ACHN (cell line): ENCODE results near the gene SLC12A4.
"Not testable (repeated sequence)": the region's sequence is repeated elsewhere in the genome, so short reads cannot be mapped to it uniquely, and the experiment has no call there.

ENCODE experiments used
- DNase-seq: peaks from one replicate; pipeline ENCODE4 v3.0.0-alpha.2; 2015
- in situ Hi-C: cut with HindIII; loops from 2 replicates; pipeline ENCODE4 v1.10.0; 2017; ENCODE audit warnings: low sequenced_read_pairs, low pct_ligation_motif_present, low pct_unique_long_range_greater_than_20kb

SLC12A4 gene

DNA sequence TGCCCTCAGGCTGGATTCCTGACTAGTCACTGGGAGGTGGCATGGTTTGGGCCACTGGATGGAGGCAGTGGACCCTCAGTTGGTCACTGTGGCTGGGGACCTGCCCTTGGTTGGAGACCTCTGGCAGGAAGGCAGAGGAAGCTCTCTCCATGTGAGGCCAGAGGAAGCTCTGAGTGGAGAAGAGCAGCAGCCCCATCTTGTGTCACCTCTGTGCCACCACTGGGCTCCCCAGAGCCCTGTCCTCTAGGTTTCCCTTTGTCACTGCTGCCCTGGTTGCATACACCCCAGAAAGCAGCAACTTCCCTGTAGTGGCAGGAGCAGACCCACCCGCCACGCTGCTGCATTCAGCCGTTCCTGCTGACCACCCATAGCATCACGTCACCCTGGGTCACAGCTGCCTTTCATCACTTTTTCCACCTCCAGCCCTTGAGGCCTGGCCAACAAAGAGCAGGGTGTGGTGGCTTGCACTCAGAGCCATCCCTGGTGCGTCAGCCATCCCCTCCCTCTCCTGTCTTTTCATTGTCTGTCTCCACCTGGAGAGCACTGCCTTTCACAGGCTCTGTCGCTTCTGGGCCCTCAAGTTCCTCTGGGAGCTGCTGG lies 48.7 kb downstream of the SLC12A4 start:
- in situ Hi-C loops: no loop called here
- DNase-seq: no peak

DNA sequence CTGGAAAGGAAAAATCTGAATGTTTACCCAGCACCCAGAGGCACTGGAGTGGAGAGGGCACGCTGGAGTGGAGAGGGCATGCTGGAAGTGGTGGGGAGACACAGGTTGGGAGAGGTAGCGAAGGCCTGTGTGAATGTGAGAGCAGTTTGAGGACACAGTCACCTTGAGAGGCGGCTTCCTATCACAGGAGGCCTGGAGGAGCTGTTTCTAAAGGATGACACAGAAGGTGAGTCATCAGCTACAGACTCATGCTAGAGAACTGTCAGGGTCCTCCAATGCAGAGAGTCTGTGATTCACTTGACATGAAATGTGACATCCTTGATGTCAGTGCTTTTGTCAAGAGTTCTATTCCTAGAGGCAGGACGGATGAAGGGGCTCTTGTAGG lies 50.6 kb downstream of the SLC12A4 start:
- DNase-seq: peak; percentile 85
- in situ Hi-C loops: no loop called here

DNA sequence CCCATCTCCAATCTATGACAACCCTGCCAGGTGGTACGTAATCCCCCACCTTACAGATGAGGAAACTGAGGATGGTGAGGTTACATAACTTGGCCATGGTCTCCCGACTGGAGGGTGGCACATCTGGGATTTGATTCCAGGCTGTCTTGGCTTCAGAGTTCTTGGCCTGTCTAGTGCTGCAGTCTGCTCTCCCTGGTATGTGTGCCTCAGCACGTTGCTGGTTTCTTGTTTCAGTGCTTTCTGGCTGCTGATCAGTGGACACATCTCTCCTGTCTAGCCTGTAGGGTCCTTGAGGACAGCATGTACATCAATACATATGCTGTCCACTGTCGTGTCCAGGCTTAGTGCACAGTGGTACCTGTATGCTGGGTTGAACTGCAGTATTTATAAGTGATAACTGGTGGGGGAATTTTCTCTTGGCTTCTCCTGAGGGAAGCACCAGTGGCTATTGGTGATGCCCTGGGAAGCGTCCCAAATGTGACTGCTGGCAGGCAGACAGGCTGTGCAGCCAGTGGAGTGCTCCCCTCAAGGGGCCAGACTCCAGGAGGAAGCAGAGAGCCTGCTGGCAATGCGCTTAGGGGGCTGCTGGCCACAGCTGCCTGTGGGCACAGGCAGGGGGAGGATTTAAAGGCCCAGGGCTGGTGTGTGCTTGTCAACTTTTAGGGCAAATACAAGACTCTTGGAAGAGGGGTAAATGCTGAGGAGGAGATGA lies 51.1 kb downstream of the SLC12A4 start:
- no peak for DNase-seq
- in situ Hi-C loops: no loop called here

DNA sequence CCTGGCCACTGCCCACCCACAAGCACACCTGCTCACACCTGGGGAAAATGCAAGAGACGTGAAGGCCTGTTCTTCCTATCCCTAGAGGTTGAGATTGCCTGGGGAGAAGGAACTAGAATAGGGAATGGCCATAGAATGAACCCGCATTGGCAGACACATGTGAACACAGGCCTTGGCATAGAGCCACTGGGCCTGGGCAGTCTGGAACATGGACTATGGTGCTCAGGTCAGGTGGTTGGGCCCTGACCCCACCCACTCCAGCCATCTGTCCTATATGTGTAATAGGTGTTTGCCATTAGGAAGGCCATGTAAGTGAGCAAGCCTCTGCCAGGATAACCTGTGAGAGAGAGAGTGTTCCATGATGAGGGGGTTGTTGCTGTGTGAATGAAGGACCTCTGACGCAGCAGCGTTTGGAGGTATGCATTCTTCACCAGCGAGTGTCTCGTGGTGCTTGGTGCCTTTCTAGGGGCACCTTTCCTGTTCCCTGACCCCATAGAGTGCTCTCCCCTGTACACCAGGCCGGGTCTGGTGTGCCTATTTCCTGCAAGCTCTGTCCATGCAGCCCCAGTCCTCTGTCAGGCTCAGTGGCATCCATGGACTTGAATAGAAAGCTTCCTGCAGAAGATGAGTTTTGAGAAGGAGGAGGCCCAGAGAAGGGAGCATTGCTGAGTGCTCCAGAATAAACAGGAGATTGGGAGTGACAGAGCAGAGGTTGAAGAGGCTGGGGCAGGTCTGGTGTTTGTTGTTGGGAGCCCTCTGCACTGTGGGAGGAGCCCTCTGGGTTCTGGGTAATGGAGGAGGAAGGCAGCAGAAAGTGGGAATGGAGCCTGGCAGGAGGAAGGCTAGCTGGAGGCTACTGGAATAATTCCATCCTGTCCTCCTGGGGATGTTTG lies 52.4 kb downstream of the SLC12A4 start:
- no peak for DNase-seq
- in situ Hi-C loops: no loop called here

DNA sequence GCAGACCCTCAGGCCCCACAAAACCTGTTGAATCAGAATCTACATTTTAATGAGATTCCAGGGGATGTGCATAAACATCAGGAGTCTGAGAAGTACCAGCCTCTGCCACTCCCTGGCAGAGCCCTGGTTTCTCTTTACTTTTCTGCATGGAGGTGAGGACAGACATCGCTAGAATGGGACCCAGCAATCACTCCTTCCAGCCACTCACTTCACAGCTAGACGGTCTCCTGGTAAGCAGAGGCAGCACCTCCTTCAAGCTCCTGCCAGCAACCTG lies 53.0 kb downstream of the SLC12A4 start:
- in situ Hi-C loops, DNase-seq: not testable (repeated sequence)

DNA sequence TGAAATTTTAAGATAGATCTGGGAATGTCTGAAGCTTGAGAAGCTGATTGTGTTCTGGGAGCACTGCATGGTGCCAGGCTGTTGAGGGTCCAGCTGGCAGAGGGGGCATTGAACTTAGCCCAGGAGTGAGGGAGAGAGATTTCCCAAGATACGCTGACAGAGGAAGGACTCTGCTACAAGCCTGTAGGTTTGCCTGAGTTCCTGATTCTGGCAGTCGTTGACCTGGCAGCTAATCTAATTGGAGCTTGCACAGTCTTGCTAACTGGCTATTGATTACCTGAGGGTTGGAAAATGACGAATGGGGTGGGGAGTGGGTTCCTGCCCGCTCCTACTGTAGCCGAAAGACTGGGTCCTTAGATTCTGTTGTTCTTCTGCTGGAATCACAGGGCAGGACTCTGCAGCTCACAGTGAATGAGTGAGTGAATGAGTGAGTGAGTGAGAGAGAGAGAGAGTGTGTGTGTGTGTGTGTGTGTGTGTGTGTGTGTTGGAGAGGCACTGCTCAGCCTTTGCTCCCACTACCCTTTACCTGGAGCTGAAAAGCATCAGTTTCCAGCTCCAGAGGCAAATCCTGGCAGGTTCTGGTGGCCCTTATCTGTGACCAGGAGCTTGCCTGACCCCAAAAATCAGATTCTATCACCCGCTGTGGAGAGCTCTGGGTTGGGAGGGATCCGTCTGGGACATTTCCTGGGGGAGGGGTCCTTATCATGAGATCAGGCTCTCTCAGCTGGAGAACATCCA lies 53.5 kb downstream of the SLC12A4 start:
- DNase-seq: no peak
- in situ Hi-C loops: no loop called here

DNA sequence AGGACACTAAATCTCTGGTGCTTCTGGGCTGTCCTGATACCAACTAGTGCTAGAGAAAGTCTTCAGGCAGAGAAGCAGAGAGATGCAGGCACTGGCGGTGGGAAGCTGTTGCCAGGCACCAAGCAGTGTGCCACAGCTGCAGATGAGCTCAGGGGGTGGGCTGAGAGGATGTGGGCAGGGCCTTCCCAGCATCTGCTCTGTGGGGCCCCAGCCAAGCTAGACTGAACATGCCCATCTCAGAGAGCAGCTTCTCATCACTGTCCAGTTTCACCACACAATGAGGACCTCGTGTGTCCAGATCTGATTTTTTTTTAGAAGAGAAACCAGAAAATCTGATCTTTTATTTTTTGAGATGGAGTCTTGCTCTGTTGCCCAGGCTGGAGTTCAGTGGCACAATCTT lies 58.3 kb downstream of the SLC12A4 start:
- no peak for DNase-seq
- in situ Hi-C loops: no loop called here

DNA sequence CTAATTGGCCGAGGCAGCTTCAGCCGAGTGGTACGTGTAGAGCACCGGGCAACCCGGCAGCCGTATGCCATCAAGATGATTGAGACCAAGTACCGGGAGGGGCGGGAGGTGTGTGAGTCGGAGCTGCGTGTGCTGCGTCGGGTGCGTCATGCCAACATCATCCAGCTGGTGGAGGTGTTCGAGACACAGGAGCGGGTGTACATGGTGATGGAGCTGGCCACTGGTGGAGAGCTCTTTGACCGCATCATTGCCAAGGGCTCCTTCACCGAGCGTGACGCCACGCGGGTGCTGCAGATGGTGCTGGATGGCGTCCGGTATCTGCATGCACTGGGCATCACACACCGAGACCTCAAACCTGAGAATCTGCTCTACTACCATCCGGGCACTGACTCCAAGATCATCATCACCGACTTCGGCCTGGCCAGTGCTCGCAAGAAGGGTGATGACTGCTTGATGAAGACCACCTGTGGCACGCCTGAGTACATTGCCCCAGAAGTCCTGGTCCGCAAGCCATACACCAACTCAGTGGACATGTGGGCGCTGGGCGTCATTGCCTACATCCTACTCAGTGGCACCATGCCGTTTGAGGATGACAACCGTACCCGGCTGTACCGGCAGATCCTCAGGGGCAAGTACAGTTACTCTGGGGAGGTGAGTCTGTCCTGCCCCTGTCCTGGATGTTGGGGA lies 59.2 kb downstream of the SLC12A4 start:
- no peak for DNase-seq

DNA sequence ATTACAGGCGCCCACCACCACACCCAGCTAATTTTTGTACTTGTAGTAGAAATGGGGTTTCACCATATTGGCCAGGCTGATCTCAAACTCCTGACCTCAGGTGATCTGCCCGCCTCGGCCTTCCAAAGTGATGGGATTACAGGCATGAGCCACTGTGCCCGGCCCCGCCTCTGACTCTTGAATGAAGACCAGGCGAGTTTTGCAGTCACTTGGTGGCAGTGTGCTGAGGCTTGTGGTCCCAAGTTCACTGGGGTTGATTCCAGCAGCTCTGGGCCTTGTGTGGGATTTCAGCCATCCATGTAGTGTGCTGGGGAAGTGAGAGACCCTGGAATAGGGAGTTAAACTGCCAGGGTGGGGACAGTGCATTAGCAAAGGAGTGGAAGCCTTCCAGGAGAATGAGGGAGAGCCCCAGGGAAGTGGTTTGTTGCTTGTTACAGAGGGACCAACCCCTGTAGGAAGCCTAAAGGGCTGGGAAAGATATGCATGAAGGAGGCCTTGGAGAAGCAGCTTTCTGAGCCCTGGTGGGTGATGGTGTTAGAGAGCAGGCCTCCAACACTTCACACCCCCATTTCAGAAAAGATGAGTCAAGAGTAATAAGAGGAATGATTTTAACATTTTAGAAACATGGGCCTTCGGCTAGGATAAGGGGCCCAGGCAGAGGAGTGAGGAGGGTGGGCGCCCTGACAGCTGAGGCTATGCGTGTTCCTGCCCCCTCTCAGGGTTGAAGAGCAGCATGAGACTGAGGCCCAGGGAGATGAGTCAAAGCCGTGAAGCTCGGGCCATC lies 60.8 kb downstream of the SLC12A4 start:
- in situ Hi-C loops: no loop called here
- no peak for DNase-seq

More for the DNA sequence above, 59.2 kb downstream of the SLC12A4 start:
- in situ Hi-C loops: no loop called here

DNA sequence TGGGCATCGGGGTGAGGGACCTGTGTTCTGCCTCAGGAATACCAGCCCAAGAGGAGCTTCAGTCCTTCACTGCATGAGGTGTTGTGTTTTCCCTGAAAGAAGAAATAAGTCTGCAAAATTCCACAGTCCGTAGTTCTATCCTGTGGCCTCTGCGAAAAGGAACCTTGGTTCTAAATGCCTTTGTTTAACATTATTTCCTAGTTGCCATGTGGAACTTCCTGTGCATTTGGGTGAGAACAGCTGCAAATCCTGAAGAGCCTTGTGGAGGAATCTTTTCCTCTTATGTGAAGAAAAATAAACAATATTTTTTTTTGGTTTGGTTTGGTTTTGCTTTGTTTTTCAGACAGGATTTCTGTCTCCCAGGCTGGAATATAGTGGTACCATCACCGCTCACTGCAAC lies 65.6 kb downstream of the SLC12A4 start:
- no peak for DNase-seq
- in situ Hi-C loops: no loop called here

DNA sequence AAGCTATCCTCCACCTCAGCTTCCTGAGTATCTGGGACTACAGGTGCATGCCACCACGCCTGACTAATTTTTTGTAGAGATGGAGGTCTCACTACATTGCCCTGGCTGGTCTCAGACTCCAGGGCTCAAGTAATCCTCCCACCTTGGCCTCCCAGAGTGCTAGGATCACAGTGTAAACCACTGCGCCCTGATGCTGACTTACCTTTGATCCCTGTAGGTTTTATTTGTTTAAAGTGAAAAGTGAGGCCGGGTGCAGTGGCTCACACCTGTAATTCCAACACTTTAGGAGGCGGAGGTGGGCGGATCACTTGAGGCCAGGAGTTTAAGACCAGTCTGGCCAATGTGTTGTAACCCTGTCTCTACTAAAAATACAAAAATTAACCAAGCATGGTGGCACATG lies 66.7 kb downstream of the SLC12A4 start:
- in situ Hi-C loops: no loop called here
- DNase-seq: no peak

DNA sequence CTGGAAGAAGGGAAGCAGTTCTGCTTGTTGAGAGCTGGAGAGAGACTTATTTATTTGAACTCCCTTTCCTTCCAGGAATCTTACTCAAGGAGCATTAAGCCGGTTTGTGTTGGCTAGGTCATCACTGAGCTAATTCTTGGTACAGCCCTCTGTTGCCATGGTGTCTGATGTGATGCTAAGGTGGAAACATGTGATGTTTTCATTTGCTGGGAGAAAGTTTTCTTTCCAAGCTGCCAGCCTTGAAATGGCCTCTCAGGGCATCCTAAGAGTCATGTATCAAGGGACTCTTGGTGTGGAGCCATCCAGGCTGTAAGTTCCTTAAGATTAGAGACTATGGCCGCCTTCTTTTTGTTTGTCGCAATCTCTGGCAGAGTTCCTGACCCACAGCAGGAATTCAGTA lies 71.2 kb downstream of the SLC12A4 start:
- in situ Hi-C loops: no loop called here
- DNase-seq: no peak

DNA sequence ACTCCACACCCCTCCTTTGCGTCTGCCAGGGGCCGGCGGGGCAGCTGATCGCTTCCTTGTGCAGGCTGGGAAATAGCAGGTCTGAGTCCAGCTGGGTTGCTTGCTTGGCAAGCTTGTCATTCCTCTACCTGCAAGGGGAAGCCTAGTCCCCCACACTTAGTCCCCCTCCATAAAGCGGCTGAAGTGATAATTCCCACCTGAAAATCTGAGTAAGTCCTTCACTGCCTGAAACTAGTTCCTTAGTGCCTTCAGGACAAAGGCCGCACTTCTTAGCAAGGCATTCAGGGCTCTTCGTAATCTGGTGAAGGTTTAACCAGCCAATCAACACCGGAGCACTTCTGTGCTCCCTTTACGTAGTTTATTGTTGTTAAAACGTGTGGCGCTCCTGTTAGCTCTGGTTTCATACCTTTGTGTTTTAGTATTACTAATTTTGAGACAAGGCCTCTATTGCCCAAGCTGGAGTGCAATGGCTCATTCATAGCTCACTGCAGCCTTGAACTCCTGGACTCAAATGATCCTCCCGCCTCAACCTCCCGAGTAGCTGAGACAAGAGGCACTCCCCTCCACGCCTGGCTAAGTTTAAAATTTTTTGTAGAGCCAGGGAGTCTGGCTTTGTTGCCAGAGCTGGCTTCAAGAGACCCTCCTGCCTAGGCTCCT lies 74.6 kb downstream of the SLC12A4 start:
- DNase-seq: peak; percentile 19
- in situ Hi-C loops: no loop called here
